Measurements from ENCODE around the gene CNIH2. TPM values are rescaled to one million over a fixed set of nuclear protein-coding genes. Genes with fewer than 3 reads are reported as not detected.

CNIH2 gene
- total and polyA plus RNA-seq, 8 donors = 0.50 to 1.5 (median 0.80) TPM; not detected in 5

- peaks cover 58 to 92% (median 83%) of the 10 kb centered on the region in 4 donors for H3K36me3 ChIP-seq
- H3K4me1 ChIP-seq = no peaks in the 10 kb centered on the region
- intact Hi-C loops (cut with DNase I; ENCODE audit: low total_unique reads) = no loop called here
- no peaks in the 10 kb centered on the region for H3K9me3 ChIP-seq
- H3K27ac ChIP-seq = no peak overlapping the region
- H3K27me3 ChIP-seq = no peaks in the 10 kb centered on the region
- no peak overlapping the region for H3K4me3 ChIP-seq
- TF ChIP-seq CTCF (IDR thresholded peaks at IDR 0.05) (no peak), POLR2AphosphoS5 (IDR thresholded peaks at IDR 0.05) (no peak), EP300 (IDR thresholded peaks at IDR 0.05) (no peak)
- WGBS, 5 donors = 88 to 90% (median 89%) methylated on average over 7 of the region's 7 CpGs
- no peak for DNase-seq
These were observed 46.4 kb upstream of the CNIH2 start for GRCh38 chr11:66231561-66231960.

GRCh38 chr11:66232769-66233168 is 45.2 kb upstream of the CNIH2 start:
- no peaks in the 10 kb centered on the region for H3K9me3 ChIP-seq
- intact Hi-C loops (cut with DNase I; ENCODE audit: low total_unique reads) = no loop called here
- H3K27me3 ChIP-seq = no peaks in the 10 kb centered on the region
- no peak overlapping the region for H3K27ac ChIP-seq
- peaks cover 62 to 99% (median 89%) of the 10 kb centered on the region in 4 donors for H3K36me3 ChIP-seq
- no peak for DNase-seq
- H3K4me1 ChIP-seq = no peaks in the 10 kb centered on the region
- no peak overlapping the region for H3K4me3 ChIP-seq
- TF ChIP-seq EP300 (IDR thresholded peaks at IDR 0.05) (no peak), POLR2AphosphoS5 (IDR thresholded peaks at IDR 0.05) (no peak), CTCF (IDR thresholded peaks at IDR 0.05) (no peak), POLR2A (IDR thresholded peaks at IDR 0.05) (no peak)
- WGBS, 5 donors = 90 to 95% (median 91%) methylated on average over 10 to 11 of the region's 11 CpGs

GRCh38 chr11:66233301-66233700 is 44.7 kb upstream of the CNIH2 start:
- 90 to 98% (median 94%) methylated on average over 5 of the region's 5 CpGs for WGBS, 5 donors
- H3K4me3 ChIP-seq = no peak overlapping the region
- H3K4me1 ChIP-seq = no peaks in the 10 kb centered on the region
- no peak overlapping the region for H3K27ac ChIP-seq
- H3K27me3 ChIP-seq = no peaks in the 10 kb centered on the region
- no peaks in the 10 kb centered on the region for H3K9me3 ChIP-seq
- no peak for TF ChIP-seq CTCF (IDR thresholded peaks at IDR 0.05)
- TF ChIP-seq POLR2A (IDR thresholded peaks at IDR 0.05) = no peak
- no peak for TF ChIP-seq EP300 (IDR thresholded peaks at IDR 0.05)
- TF ChIP-seq POLR2AphosphoS5 (IDR thresholded peaks at IDR 0.05) = no peak
- no peak for DNase-seq
- H3K36me3 ChIP-seq = peaks cover 58 to 99% (median 89%) of the 10 kb centered on the region in 4 donors
- intact Hi-C loops (cut with DNase I; ENCODE audit: low total_unique reads) = no loop called here

GRCh38 chr11:66235141-66235540 is 42.8 kb upstream of the CNIH2 start:
- no peak overlapping the region for H3K27ac ChIP-seq
- H3K9me3 ChIP-seq = no peaks in the 10 kb centered on the region
- intact Hi-C loops (cut with DNase I; ENCODE audit: low total_unique reads) = no loop called here
- no peaks in the 10 kb centered on the region for H3K27me3 ChIP-seq
- H3K4me3 ChIP-seq = no peak overlapping the region
- DNase-seq = no peak
- 81 to 97% (median 95%) methylated on average over 9 to 11 of the region's 11 CpGs for whole genome bisulfite sequencing, 5 donors
- no peaks in the 10 kb centered on the region for H3K4me1 ChIP-seq
- TF ChIP-seq CTCF (IDR thresholded peaks at IDR 0.05) (no peak), POLR2AphosphoS5 (IDR thresholded peaks at IDR 0.05) (no peak), EP300 (IDR thresholded peaks at IDR 0.05) (no peak), POLR2A (IDR thresholded peaks at IDR 0.05) (no peak)
- peaks cover 65 to 100% (median 100%) of the 10 kb centered on the region in 4 donors for H3K36me3 ChIP-seq

Measured in stomach (tissue), 9 donors.